ENCODE data around the gene GABRR1.

- TF ChIP-seq SUZ12 (IDR thresholded peaks at IDR 0.05; ENCODE audit: extremely low read depth, insufficient read depth, insufficient read length) (no peak), YY1 (IDR thresholded peaks at IDR 0.05; ENCODE audit: insufficient read depth, insufficient read length) (no peak)
Measured at GRCh38 chr6:89257781-89258180, 40.6 kb upstream of the GABRR1 start.

Data from NT2/D1 (cell line).